Measurements from ENCODE around the gene CLPTM1L.

DNA sequence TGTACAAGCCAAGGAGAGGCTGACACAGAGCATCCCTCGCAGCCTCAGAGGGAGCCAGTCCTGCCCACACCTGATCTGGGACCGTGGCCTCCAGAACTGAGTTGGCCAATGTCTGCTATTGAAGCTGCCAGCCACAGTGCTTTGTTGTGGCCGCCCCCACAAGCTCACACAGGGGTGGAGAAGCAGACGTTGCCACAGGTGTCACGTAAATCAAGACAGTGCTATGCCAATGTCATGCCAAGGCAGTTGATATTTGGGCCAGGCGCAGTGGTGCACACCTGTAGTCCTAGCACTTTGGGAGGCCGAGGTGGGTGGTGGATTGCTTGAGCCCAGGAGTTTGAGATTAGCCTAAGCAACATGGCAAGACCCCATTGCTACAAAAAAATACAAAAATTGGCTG lies 32.7 kb downstream of the CLPTM1L start:
- TF ChIP-seq, protein P1, sequence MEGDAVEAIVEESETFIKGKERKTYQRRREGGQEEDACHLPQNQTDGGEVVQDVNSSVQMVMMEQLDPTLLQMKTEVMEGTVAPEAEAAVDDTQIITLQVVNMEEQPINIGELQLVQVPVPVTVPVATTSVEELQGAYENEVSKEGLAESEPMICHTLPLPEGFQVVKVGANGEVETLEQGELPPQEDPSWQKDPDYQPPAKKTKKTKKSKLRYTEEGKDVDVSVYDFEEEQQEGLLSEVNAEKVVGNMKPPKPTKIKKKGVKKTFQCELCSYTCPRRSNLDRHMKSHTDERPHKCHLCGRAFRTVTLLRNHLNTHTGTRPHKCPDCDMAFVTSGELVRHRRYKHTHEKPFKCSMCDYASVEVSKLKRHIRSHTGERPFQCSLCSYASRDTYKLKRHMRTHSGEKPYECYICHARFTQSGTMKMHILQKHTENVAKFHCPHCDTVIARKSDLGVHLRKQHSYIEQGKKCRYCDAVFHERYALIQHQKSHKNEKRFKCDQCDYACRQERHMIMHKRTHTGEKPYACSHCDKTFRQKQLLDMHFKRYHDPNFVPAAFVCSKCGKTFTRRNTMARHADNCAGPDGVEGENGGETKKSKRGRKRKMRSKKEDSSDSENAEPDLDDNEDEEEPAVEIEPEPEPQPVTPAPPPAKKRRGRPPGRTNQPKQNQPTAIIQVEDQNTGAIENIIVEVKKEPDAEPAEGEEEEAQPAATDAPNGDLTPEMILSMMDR (tag by site-specific recombination; IDR thresholded peaks at IDR 0.05) = no peak
- TF ChIP-seq TRIM28 (IDR thresholded peaks at IDR 0.05; ENCODE audit: borderline replicate concordance, low read length) = no peak
- TF ChIP-seq, protein P2, sequence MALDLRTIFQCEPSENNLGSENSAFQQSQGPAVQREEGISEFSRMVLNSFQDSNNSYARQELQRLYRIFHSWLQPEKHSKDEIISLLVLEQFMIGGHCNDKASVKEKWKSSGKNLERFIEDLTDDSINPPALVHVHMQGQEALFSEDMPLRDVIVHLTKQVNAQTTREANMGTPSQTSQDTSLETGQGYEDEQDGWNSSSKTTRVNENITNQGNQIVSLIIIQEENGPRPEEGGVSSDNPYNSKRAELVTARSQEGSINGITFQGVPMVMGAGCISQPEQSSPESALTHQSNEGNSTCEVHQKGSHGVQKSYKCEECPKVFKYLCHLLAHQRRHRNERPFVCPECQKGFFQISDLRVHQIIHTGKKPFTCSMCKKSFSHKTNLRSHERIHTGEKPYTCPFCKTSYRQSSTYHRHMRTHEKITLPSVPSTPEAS (tag by site-specific recombination; IDR thresholded peaks at IDR 0.05) = no peak
- no peak for TF ChIP-seq REST (tag by site-specific recombination; IDR thresholded peaks at IDR 0.05)
- TF ChIP-seq ZBTB26 (tag by site-specific recombination; optimal IDR thresholded peaks at IDR 0.05) = no peak

All from HEK293 (cell line).